DOHH2 (cell line): ENCODE data around the gene C4orf51.

ENCODE experiments used
- EZH2phosphoT487 ChIP-seq: fragments of 200-600 bp; sonication (generic); IDR thresholded peaks from 2 replicates; pipeline ENCODE4 v1.6.1; 2017; ENCODE audit warnings: borderline replicate concordance, mild to moderate bottlenecking, antibody characterized with exemption, low read length, moderate library complexity, mixed read lengths
- TF ChIP-seq, protein P1 (sequence below): fragments of 200-600 bp; sonication (generic); IDR thresholded peaks from one replicate; pipeline ENCODE4 v1.5.1; 2014; ENCODE audit warnings: antibody characterized with exemption, mild to moderate bottlenecking, low read depth, low read length; ENCODE audit not compliant: poor library complexity, severe bottlenecking

DNA sequence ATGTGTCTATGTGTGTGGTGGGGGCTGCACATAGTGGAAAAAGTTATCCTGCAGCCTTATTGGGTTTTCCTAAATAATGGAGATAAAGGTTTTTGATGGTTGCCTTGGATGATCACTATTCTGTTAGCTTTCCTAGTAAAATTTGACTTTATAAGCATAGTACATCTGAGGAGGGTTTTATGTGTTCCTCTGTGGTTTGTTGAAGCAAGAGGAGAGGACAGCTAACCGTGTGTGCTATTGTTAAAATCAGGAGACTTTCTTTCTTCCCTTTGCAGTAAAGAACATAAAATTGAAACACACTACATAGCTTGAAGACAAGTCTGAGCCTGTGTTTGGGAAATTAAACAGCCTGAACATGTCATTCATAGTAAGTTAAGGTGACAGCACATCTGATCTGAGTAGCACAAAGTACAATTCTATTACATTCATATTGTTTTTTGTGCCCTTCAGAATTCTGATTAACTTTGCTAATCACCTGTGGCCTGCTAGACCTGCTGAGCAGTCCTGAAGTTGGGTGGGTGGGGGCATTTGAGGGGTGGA lies 36.8 kb downstream of the C4orf51 start:
- TF ChIP-seq, protein P1, sequence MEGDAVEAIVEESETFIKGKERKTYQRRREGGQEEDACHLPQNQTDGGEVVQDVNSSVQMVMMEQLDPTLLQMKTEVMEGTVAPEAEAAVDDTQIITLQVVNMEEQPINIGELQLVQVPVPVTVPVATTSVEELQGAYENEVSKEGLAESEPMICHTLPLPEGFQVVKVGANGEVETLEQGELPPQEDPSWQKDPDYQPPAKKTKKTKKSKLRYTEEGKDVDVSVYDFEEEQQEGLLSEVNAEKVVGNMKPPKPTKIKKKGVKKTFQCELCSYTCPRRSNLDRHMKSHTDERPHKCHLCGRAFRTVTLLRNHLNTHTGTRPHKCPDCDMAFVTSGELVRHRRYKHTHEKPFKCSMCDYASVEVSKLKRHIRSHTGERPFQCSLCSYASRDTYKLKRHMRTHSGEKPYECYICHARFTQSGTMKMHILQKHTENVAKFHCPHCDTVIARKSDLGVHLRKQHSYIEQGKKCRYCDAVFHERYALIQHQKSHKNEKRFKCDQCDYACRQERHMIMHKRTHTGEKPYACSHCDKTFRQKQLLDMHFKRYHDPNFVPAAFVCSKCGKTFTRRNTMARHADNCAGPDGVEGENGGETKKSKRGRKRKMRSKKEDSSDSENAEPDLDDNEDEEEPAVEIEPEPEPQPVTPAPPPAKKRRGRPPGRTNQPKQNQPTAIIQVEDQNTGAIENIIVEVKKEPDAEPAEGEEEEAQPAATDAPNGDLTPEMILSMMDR: no peak
- TF ChIP-seq EZH2phosphoT487: no peak
